GM23248 (cell line): ENCODE measurements around the gene APBA2. TPM values are rescaled to one million over a fixed set of nuclear protein-coding genes. Genes with fewer than 3 reads are reported as not detected.

Source experiments
- DNase-seq: peaks from one replicate; pipeline ENCODE4 v3.0.0-alpha.2; 2015
- H2AFZ ChIP-seq: fragments of 200-600 bp; sonication (generic); 2 replicates; pipeline ENCODE4 v1.6.1; 2016; ENCODE audit warnings: antibody characterized with exemption
- H3F3A ChIP-seq: fragments of 200-600 bp; sonication (generic); 2 replicates; pipeline ENCODE4 v1.6.1; 2016; ENCODE audit warnings: mild to moderate bottlenecking, antibody characterized with exemption, mixed run types; ENCODE audit not compliant: insufficient read depth
- H3K27ac ChIP-seq: fragments of 200-600 bp; sonication (generic); 2 replicates; pipeline ENCODE4 v1.5.1; 2016; ENCODE audit warnings: mild to moderate bottlenecking
- H3K27me3 ChIP-seq: fragments of 200-600 bp; sonication (generic); replicated peaks from 2 replicates; pipeline ENCODE4 v1.6.1; 2016; ENCODE audit warnings: mild to moderate bottlenecking; ENCODE audit not compliant: insufficient read depth
- H3K36me3 ChIP-seq: fragments of 200-600 bp; sonication (generic); 2 replicates; pipeline ENCODE4 v1.6.1; 2016; ENCODE audit warnings: low read depth, mild to moderate bottlenecking
- H3K4me1 ChIP-seq: fragments of 200-600 bp; sonication (generic); 2 replicates; pipeline ENCODE4 v1.6.1; 2016; ENCODE audit warnings: mild to moderate bottlenecking; ENCODE audit not compliant: insufficient read depth
- H3K4me2 ChIP-seq: fragments of 200-600 bp; sonication (generic); one replicate; pipeline ENCODE4 v1.6.1; 2016; ENCODE audit warnings: mild to moderate bottlenecking; ENCODE audit not compliant: unreplicated experiment
- H3K4me3 ChIP-seq: fragments of 200-600 bp; sonication (generic); 2 replicates; pipeline ENCODE4 v1.5.1; 2016; ENCODE audit warnings: mild to moderate bottlenecking
- H3K79me2 ChIP-seq: fragments of 200-600 bp; sonication (generic); 2 replicates; pipeline ENCODE4 v1.6.1; 2016; ENCODE audit warnings: mild to moderate bottlenecking; ENCODE audit not compliant: insufficient read depth
- H3K9ac ChIP-seq: fragments of 200-600 bp; sonication (generic); 2 replicates; pipeline ENCODE4 v1.6.1; 2016; ENCODE audit warnings: mild to moderate bottlenecking
- H3K9me2 ChIP-seq: fragments of 200-600 bp; sonication (generic); 2 replicates; pipeline ENCODE4 v1.6.1; 2016; ENCODE audit warnings: mixed run types, mild to moderate bottlenecking, moderate library complexity; ENCODE audit not compliant: insufficient read depth
- H3K9me3 ChIP-seq: fragments of 200-600 bp; sonication (generic); one replicate; pipeline ENCODE4 v1.6.1; 2017; ENCODE audit warnings: low read depth
- H4K20me1 ChIP-seq: fragments of 200-600 bp; sonication (generic); 2 replicates; pipeline ENCODE4 v1.6.0; 2016; ENCODE audit not compliant: insufficient read depth
- EZH2 ChIP-seq: fragments of 200-600 bp; sonication (generic); IDR thresholded peaks from 2 replicates; pipeline ENCODE4 v1.6.1; 2018; ENCODE audit warnings: antibody characterized with exemption, mild to moderate bottlenecking; ENCODE audit not compliant: insufficient read depth, poor library complexity, severe bottlenecking
- EZH2phosphoT487 ChIP-seq: fragments of 200-600 bp; sonication (generic); IDR thresholded peaks from 2 replicates; pipeline ENCODE4 v1.6.1; 2018; ENCODE audit warnings: antibody characterized with exemption, moderate library complexity, mild to moderate bottlenecking, low read depth; ENCODE audit not compliant: insufficient read depth
- WGBS, 2 experiments: methylation state at CpG; one replicate each; pipeline ENCODE4 v1.1.6; 2015 to 2017; ENCODE audit warnings: low lambda C conversion rate in 2 of 2, low coverage in 1 of 2; ENCODE audit errors: missing lambda C conversion rate in 2 of 2; 5-methylcytosine and 5-hydroxymethylcytosine counted together
- in situ Hi-C: fragments of 300-500 bp; cut with MboI; formaldehyde crosslinking; loops from 2 replicates; pipeline ENCODE4 v1.15.0; 2020
- polyA plus RNA-seq: library from polyadenylated mRNA; unstranded; fragments of >200 nt; fragmentation: Nextera tagmentation; extraction: Ambion mirVana; gene quantifications from 2 replicates; pipeline ENCODE4 v1.2.1, GENCODE V29; 2016
- total RNA-seq: library from RNA; depleted of rRNA; stranded (reverse); fragments of >200 nt; shearing (Covaris generic); gene quantifications from 2 replicates; pipeline ENCODE4 v1.2.3, GENCODE V29; 2014

The APBA2 gene
- total and polyA plus RNA-seq, 2 experiments from 2014 or later: 0.23 to 0.65 TPM

DNA sequence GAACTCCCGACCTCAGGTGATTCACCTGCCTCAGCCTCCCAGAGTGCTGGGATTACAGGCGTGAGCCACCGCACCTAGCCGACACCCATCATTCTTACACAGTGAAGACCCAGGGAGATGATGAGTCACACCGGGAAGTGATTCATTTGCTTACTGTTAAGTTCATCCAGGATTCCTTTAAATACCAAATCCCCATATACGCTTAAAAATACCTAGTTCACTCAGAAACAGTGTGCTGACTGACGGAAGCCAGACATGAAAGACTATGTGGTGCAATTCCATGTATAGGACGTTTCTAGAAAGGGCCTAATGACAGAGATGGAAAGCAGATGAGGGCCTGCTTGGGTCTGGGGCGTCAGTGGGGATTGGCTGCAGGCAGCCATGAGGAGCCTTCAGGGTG is 75.2 kb downstream of the APBA2 start:
- H2AFZ ChIP-seq: no peak overlapping the region
- no peaks in the 10 kb centered on the region for H3K4me1 ChIP-seq
- H3K27me3 ChIP-seq: no peaks in the 10 kb centered on the region
- no peak overlapping the region for H3K27ac ChIP-seq
- no peaks in the 10 kb centered on the region for H3K9me2 ChIP-seq
- H3K4me2 ChIP-seq: no peak overlapping the region
- no peaks in the 10 kb centered on the region for H4K20me1 ChIP-seq
- H3K36me3 ChIP-seq: no peaks in the 10 kb centered on the region
- no peak overlapping the region for H3K4me3 ChIP-seq
- no peaks in the 10 kb centered on the region for H3K9me3 ChIP-seq
- WGBS, 2 experiments: 59 to 60% methylated on average over 9 of the region's 9 CpGs
- DNase-seq: peak; percentile 13
- H3K9ac ChIP-seq: no peak overlapping the region
- no peaks in the 10 kb centered on the region for H3K79me2 ChIP-seq
- no peaks in the 10 kb centered on the region for H3F3A ChIP-seq
- no peak for TF ChIP-seq EZH2
- no peak for TF ChIP-seq EZH2phosphoT487
- in situ Hi-C loops: no loop called here

DNA sequence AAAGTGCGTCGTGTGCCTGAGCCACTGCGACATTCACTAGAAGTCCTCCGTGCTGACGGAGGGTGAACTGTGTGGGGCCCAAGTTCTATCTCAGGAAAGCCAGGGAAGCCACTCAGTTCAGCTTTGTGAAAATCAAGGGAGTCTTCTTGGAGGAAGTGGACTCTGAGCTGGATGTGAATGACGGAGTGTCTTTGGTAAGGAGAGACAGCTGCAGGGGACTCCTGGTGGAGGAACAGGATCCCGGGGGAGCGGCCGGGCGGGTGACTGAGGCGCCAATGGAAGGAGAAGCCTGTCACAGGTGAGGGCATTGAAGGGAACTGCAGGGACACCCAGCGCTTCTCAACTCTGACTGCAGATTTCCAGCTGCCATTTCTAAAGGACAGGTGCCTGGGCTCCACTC is 75.6 kb downstream of the APBA2 start:
- H3K4me2 ChIP-seq: no peak overlapping the region

DNA sequence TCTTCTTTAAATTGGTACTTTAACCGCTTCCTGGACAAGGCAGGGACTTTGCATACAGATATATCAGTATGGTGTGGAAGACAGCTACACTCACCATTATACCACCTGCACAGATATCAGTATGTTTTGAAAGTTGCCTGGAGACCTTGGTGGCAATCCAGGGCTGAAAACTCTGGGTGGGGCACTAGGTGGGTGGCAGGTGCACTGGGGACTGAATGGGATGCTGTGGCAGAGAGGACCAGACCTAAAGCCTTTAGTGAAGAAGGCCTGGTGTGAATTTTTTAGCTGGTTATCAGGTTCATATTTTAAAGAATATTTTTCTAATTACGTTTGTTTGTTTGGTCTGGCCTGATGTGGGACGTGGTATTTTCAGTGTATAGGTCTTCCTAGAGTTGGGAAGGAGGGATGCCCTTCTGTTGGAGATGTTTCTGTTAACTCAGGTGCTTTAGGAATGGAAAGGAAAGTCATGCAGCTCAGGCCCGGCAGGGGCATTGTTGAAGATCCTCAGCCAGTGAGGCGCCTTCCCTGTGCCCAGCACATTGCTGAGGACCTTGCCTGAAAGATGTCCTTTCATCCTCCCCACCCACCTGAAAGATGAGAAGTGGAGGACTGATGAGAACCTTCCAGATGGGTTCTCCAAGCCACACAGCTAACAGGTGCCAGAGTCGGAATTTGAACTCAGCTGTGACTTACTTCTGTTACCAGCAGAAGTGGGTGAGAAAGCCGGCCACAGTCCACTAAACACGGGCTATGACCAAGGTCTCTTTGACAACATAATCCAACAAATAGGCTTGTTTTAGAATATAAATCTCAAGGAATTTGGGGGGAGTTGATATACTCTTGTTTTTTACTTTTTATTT is 77.3 kb downstream of the APBA2 start:
- H3K4me2 ChIP-seq: no peak overlapping the region
- TF ChIP-seq EZH2phosphoT487 (no peak), EZH2 (no peak)
- H4K20me1 ChIP-seq: no peaks in the 10 kb centered on the region
- no peaks in the 10 kb centered on the region for H3K4me1 ChIP-seq
- no peaks in the 10 kb centered on the region for H3K36me3 ChIP-seq
- H3K79me2 ChIP-seq: no peaks in the 10 kb centered on the region
- H3K9me2 ChIP-seq: no peaks in the 10 kb centered on the region
- H3K9ac ChIP-seq: no peak overlapping the region
- WGBS, 2 experiments: 47 to 49% methylated on average over 8 of the region's 8 CpGs
- no peak overlapping the region for H3K4me3 ChIP-seq
- in situ Hi-C loops: no loop called here
- no peak overlapping the region for H2AFZ ChIP-seq
- no peaks in the 10 kb centered on the region for H3K27me3 ChIP-seq
- no peak for DNase-seq
- no peaks in the 10 kb centered on the region for H3K9me3 ChIP-seq
- H3K27ac ChIP-seq: no peak overlapping the region
- H3F3A ChIP-seq: no peaks in the 10 kb centered on the region

More for the DNA sequence above, 75.6 kb downstream of the APBA2 start:
- Histone ChIP-seq H3K27ac (no peak overlapping the region), H3K27me3 (no peaks in the 10 kb centered on the region), H2AFZ (no peak overlapping the region), H3K36me3 (no peaks in the 10 kb centered on the region), H3K9me3 (no peaks in the 10 kb centered on the region), H3K4me1 (no peaks in the 10 kb centered on the region), H3F3A (no peaks in the 10 kb centered on the region), H3K9ac (no peak overlapping the region), H3K4me3 (no peak overlapping the region), H4K20me1 (no peaks in the 10 kb centered on the region), H3K79me2 (no peaks in the 10 kb centered on the region), H3K9me2 (no peaks in the 10 kb centered on the region)
- WGBS, 2 experiments: 69 to 70% methylated on average over 12 of the region's 12 CpGs
- DNase-seq: no peak
- in situ Hi-C loops: no loop called here
- TF ChIP-seq EZH2: no peak
- no peak for TF ChIP-seq EZH2phosphoT487

DNA sequence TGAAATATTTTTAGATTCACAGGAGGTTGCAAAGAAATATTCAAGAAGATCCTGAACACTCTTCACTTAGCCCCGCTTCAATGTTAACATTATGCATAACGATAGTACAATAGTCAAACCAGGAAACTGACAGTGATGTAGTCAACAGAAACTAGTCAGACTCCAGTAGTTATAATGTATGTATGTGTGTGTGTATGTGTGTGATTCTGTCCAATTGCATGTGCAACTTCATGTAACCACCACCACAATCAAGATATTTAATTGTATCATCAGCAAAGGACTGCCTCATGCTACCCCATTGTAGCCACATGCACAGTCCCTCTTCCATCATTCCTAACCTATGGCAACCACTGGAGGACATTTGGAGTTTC is 77.9 kb downstream of the APBA2 start:
- H3K4me1 ChIP-seq: no peaks in the 10 kb centered on the region
- TF ChIP-seq EZH2 (no peak), EZH2phosphoT487 (no peak)
- H3K9ac ChIP-seq: no peak overlapping the region
- H3K27me3 ChIP-seq: no peaks in the 10 kb centered on the region
- no peaks in the 10 kb centered on the region for H3K9me2 ChIP-seq
- H4K20me1 ChIP-seq: no peaks in the 10 kb centered on the region
- no peak overlapping the region for H3K27ac ChIP-seq
- H3K9me3 ChIP-seq: no peaks in the 10 kb centered on the region
- no peak overlapping the region for H3K4me3 ChIP-seq
- no peak overlapping the region for H3K4me2 ChIP-seq
- H2AFZ ChIP-seq: no peak overlapping the region
- no peak for DNase-seq
- H3K36me3 ChIP-seq: no peaks in the 10 kb centered on the region
- 35 to 44% methylated on average over 2 of the region's 2 CpGs for WGBS, 2 experiments
- no peaks in the 10 kb centered on the region for H3F3A ChIP-seq
- in situ Hi-C loops: no loop called here
- H3K79me2 ChIP-seq: no peaks in the 10 kb centered on the region
